ENCODE measurements around the gene ABTB2.

The ABTB2 gene

GRCh38 chr11:34363363-34364084 is 5.7 kb upstream of the ABTB2 start:
- FAIRE-seq, result no peak

GRCh38 chr11:34360046-34360445 is 2.2 kb upstream of the ABTB2 start:
- FAIRE-seq, result no peak
- DNase-seq (ENCODE audit: low spot score), result no peak

More at GRCh38 chr11:34363363-34364084, 5.7 kb upstream of the ABTB2 start:
- no peak for DNase-seq (ENCODE audit: low spot score)

GRCh38 chr11:34359548-34359891 is 1.7 kb upstream of the ABTB2 start:
- FAIRE-seq (no peak), DNase-seq (ENCODE audit: low spot score) (no peak)

DNA sequence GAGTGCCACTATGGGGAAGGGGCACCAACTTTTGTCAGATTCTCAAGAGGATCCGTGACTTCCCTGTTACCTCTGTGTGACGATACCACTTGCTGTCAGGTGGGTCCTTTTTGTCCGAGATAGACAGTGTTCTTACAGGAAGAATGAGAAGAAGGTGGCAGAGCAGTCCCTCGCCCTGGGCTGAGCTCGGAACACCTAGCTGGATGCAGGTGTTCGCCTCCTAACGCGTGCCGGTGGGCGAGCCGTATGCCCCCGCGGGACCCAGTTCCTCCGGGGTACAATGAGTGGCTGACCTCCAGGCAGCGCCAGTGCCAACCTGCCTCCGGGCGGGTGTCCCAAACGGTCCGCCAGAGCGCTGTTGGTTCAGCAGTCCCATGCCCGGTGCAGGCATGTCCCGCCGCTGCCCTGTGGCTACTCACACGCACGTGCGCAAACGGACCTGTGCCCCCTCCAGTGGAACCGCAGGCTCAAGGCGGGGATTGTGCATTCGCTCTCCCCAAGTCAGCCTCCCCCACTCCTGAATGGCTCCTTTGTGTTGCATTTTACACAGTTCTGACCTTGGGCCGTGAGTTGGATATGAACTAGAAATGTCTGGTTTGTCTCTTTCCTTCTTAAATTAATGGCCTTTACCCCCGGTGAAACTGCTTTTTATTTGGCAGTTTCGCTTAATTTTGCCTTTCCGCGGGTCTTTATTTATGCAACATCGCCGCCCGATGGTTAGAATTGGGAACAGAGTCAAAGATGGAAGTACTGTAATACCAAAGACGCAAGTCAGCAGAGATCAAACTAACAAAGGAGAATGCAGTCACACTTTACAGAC is 1.1 kb upstream of the ABTB2 start:
- DNase-seq (ENCODE audit: low spot score) (peak; percentile 51), FAIRE-seq (peak; percentile 33)

- FAIRE-seq, result no peak
Measured at GRCh38 chr11:34358258-34358727, 483 bp upstream of the ABTB2 start.

GRCh38 chr11:34356913-34357700 is 703 bp downstream of the ABTB2 start:
- FAIRE-seq, result no peak
- DNase-seq (ENCODE audit: low spot score), result peak; percentile 10

More at GRCh38 chr11:34358258-34358727, 483 bp upstream of the ABTB2 start:
- DNase-seq (ENCODE audit: low spot score), result peak; percentile 49

- DNase-seq (ENCODE audit: low spot score), result peak; percentile 14
- no peak for FAIRE-seq
Measured at GRCh38 chr11:34356576-34356912, 1.3 kb downstream of the ABTB2 start.

- no peak for FAIRE-seq
- no peak for DNase-seq (ENCODE audit: low spot score)
Measured at GRCh38 chr11:34356130-34356529, 1.7 kb downstream of the ABTB2 start.

- FAIRE-seq (no peak), DNase-seq (ENCODE audit: low spot score) (no peak)
Measured at GRCh38 chr11:34355726-34356125, 2.1 kb downstream of the ABTB2 start.

GRCh38 chr11:34354782-34355181 is 3.0 kb downstream of the ABTB2 start:
- FAIRE-seq, result no peak
- peak; percentile 53 for DNase-seq (ENCODE audit: low spot score)

DNA sequence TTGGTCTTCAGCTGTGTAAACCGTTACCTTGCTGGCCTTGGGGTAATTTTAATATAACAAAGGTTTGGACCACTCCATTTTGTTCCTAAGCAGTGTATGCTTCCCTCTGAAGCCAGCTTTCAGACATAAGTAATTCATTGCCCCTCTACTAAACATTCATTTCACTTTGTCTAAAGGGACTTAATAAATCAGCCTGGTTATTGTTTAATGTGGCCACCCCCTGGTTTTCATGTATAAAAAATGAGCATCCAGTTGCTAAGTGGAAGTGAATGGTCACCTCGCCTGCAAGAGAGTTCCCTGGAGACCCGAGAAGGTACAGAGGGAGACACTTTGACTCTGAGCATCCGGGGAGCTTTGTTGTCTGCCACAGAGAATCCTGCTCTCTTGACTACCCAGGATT is 3.9 kb downstream of the ABTB2 start:
- no peak for FAIRE-seq
- no peak for DNase-seq (ENCODE audit: low spot score)

DNA sequence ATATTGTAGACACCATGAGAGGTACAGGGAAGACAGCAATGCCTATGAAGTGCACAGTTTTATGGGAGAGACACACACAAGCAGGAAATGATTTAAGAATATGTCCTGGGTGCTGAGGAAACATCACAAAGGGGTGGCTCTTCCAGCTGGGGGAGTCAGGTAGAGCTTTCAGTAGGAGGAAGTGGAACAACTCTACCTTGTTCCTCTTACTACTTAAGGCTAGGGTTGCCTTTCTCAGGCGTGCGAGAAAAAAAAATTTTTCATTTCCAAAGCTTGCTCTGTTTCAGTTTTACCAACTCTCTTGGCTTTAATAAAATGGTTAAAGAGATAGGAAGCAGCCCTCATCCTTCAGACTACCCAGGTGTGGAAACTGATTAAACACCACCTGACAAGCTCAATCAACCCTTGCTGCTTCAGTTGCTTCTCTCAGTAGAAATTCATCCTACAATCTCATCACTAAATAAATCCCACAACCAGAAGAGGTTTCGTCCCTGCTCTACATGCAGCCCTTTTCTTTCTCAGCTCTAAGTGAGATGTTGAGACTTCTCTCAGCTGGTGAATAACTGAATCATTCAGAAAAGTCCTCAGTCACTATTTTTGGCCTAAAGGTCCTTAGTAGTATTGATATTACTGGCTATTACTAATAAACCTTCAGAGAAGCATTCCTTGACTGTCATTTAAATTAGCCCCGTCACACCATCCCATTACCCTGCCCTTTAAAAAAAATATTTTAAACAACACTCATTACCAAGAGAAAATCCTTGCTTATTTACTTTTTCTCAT is 5.9 kb downstream of the ABTB2 start:
- DNase-seq (ENCODE audit: low spot score) (no peak), FAIRE-seq (no peak)

DNA sequence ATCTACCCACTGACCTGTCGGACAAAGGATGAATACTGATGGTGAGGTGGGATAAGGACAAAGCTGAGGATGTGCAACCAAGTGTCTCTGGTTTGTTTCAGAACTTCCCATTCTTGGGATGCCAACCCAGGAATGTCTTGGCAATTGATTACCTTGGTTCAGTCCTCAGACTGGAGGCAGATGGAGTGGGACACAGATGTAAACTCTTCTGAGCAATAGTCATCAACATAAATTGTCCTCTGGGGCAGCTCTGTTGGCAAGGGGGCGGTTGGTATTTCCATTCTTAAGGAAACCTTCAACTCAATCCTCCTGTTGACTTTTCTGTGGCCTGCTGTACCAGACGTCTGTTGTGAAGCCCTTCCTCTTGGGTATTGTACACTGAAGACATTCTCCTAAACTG is 6.8 kb downstream of the ABTB2 start:
- no peak for FAIRE-seq
- no peak for DNase-seq (ENCODE audit: low spot score)

GRCh38 chr11:34349882-34350281 is 7.9 kb downstream of the ABTB2 start:
- DNase-seq (ENCODE audit: low spot score) (no peak), FAIRE-seq (no peak)

DNA sequence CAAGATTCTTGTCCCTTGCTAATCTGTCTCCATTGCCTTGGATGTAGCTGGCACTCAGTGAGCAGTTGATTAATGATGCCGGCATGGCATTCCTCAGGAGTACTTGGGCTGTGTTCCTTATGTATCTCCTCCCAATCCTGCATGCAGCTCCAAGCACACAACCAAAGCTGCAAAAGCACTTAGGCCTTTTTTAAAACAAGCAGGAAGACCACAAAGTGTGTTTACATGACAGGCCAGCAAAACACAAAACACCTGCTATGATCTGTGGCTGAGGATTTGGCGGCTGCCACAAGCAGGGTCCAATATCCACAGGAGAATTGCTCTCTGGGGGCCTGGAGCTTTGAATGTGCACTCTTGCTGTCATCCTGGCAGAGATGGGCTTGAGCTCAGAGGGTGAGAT is 8.9 kb downstream of the ABTB2 start:
- no peak for FAIRE-seq
- no peak for DNase-seq (ENCODE audit: low spot score)

- DNase-seq (ENCODE audit: low spot score), result no peak
- FAIRE-seq, result no peak
Measured at GRCh38 chr11:34348096-34348495, 9.7 kb downstream of the ABTB2 start.

DNA sequence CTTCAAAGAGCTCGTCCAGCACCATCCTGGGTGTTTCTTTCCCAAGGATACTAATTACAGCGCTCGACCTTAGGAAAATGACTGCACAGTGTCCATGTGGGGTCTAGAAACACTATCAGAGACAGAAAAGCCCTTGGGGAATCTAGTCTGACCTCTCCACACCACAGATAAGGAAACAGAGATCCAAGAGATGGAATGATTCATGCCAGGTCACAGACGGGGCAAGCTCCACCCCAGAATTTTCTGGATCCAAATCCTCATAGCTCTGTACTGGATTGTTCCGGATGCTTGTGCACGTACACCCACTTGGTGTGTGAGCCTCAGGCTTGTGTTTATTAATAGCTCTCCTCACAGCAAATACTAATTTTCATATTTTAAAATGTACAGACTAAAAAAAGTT is 11.3 kb downstream of the ABTB2 start:
- FAIRE-seq, result peak; percentile 49

DNA sequence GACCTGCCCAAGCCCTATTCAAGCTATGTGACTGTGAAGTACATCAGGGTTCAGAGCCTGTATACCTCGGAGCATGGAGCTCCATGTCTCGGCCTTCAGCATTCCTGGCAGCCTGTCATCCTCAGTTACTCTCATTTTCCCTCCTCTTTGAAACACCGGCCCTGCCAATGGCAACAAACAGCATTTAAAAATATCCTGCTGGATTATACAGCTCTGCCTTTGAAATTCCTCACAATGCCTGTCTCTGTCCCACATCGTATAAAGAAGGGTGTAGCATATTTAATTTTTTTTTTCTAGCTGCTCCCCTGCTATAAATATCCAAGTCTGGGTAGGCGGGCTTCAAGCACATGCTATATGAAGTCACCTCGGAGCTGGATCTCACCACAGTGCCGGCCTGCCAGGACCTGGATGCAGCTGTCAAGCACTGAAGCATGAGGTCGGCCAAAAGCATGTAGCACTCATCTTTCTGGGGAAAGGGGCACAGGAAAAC is 11.8 kb downstream of the ABTB2 start:
- peak; percentile 4 for DNase-seq (ENCODE audit: low spot score)
- no peak for FAIRE-seq

More for the DNA sequence above, 11.3 kb downstream of the ABTB2 start:
- peak; percentile 65 for DNase-seq (ENCODE audit: low spot score)

GRCh38 chr11:34345540-34345876 is 12.3 kb downstream of the ABTB2 start:
- FAIRE-seq (no peak), DNase-seq (ENCODE audit: low spot score) (no peak)

- peak; percentile 94 for FAIRE-seq
- peak; percentile 97 for DNase-seq (ENCODE audit: low spot score)
Measured at GRCh38 chr11:34344768-34345539, 12.9 kb downstream of the ABTB2 start.
